HCEC 1CT (cell line): ENCODE results near the gene KBTBD4.
"Not testable (repeated sequence)": the region's sequence is repeated elsewhere in the genome, so short reads cannot be mapped to it uniquely, and the experiment has no call there.

Experiments used
- DNase-seq: peaks from one replicate; pipeline ENCODE4 v3.0.0-alpha.2; 2017

Gene KBTBD4

DNA sequence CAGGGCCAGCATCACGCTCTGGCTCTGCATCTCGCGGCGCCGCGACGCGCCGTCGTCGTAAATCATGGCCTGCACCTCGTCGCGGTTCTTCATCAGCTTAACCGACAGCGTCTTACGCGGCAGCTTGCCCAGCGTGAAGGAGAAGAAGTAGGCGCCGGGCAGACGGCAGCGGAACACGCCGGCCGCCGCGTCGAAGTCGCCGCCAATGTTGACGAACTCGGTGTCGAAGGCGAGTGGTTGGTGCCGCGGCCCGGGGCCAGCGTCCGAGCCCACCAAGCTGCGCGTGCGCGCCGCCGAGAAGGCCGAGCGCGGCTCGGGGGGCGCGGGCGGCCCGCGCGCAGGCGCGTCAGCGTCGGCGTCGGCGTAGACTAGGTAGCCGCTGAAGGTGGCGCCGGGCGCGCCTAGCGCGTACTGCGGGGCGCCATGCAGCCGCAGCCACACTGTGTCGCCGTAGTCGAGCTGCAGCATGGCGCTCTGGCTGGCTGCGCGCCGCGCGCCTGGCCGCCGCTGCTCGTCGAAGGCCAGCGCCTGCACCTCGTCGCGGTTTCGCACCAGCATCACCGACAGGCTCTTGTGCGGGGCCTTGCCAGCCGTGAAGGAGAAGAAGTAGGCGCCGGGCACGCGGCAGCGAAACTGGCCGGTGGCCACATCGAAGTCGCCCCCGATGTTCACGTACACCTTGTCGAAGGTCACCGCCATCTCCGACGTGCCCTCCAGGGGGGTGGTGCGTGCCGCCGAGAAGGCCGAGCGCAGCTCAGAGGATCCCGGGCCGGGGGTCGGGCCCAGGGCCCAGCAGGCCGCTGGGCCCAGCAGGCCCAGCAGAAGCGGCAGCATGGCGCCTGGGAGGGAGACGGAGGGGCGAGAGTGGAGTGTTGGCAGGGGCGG is 11.4 kb upstream of the KBTBD4 start:
- no peak for DNase-seq

DNA sequence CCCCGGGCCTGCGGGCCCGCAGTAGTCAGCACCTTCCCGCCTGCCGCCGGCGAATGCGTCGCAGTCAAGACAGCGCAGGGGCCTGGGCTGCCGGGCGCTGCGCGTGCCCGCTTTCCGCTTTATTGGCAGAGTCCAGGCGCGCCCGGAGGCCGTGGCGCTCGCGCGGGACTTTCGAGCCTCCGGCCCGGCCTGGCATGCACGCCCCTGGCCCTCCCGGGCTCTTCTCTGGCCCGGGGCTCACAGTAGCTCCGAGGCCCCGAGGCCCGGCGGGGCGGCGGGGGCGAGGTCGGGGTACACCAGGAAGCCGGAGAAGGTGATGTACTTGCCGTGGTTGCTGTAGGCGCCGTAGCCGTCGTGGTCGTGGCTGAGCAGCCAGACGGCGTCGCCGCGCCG is 10.8 kb upstream of the KBTBD4 start:
- no peak for DNase-seq

DNA sequence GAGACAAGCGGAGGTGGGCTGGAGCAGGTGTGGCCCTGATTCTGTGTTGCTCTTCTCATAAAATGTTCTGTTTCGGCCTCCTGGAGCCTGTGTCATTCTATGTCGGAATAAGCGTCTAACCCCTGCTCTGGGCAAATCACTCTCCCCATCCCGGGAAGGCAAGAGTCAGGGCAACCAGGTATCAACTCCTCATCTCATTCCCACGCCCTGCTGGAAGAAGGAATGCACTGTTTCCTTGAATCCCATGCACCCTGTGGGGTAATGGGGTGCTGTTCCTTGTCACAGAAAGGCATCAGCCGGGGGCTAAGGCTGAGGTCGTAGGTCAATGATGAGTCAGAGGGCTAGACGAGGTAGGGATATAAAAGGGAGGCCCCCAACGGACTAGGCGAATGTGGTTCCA is 10.3 kb upstream of the KBTBD4 start:
- DNase-seq = no peak

DNA sequence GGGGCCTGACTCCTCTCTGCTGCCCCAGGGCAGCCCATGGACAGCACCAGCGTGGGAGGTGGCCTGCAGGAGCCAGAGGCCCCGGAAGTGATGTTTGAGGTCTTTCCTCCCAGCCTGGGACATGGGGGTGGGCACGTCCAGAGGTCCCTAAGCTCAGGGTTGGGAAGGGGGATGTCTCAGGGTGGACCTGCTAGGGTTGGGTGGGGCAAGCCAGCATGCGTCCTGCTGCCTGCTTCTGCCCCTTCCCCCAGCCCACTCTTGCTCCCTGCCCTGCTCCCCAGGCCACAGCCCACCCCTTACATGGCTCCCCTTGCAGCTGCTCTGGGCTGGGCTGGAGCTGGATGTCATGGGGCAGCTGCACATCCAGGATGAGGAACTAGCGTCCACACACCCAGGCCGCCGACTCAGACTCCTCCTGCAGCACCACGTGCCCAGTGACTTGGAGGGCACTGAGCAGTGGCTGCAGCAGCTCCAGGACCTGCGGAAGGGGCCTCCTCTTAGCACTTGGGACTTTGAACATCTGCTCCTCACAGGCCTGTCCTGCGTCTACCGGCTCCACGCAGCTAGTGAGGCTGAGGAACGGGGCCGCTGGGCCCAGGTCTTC is 9.1 kb upstream of the KBTBD4 start:
- no peak for DNase-seq

DNA sequence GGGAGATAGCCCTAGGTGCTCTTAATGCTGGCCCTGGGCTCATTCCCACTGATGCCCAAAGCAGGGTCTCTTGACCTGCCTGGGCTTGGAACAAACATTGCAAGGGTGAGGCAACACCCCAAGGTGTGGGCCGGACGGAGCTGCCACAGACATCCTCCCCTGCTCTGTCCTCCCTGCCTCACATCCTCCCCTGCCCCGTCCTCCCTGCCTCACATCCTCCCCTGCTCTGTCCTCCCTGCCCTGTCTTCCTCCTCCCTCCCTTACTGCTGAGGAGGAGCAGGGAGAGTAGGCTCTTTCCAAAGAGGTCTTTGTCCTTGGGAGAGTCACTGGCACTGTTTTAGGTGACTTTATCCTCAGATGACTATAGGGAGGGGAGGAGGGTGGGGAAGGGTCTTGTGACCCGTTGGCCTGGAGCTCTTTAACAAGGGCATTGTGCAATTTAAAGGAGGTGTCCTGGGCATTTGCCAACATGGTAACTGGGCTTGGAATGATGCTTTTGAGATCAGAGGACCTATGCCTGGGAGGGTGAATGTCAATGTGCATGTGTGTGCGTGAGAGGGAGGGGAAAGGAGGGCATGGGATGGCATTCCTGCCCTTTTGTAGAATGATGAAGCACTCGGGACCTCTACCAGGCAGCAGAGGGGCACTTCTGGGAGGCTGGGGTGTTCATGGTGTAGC is 8.4 kb upstream of the KBTBD4 start:
- DNase-seq = no peak

DNA sequence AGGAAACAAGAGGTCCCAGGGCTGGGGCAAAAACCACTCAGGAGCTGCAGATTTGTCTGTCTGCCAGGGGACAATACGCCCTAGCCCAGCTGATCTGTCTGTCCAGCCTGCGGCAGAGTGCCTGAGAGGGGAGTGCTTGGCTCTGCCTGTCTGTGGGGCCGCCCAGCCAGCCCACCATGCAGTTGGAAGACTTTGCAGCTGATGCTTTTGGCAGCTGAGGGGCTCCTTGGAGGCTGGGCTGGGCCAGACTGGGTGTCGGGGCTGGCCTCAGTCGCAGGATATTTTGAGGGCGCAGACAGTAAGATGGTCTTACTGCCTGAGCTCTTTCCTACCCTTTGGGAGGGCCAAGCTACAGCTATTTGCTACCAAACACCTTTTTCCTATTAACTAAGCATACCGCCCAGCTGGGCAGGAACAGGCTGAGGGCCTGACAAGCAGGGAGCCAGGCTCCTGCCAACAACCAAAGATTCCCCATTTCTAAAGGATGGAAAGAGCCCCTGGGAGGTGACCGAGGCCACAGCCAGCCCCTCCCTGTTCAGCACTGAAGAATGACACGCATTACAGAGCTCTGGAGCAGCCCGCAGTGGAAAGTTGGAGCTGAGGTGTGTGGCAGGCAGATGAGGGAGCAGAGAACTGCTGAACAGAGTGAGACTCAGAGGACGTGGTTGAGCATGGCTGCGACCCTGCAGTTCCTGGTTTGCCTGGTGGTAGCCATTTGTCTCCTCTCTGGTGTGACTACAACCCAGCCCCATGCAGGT is 7.5 kb upstream of the KBTBD4 start, which contains the start of gene FAM180B:
TSS of gene FAM180B (plus strand) at position 581 of the 758 bp plus-strand sequence. CDS start at position 672, 91 bp downstream.
- DNase-seq = no peak

DNA sequence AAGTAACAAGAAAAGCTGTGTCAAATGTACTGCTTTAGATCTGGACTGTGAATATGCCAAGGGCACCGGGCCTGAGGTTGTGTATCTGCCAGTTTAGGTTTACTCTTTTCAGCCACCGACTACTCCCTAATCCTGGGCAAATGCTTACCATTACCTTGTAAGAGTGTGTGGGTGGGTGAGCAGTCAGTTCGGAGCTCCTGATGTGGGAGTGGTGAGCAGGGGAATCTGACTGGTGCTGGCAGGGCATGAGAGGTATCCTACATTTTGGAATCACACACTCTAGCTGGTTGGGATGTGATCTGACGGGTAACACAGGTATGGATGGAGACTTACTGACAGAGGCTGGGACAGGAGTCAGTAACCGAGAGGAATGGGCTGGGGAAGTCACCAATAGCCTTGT is 5.1 kb upstream of the KBTBD4 start:
- no peak for DNase-seq

DNA sequence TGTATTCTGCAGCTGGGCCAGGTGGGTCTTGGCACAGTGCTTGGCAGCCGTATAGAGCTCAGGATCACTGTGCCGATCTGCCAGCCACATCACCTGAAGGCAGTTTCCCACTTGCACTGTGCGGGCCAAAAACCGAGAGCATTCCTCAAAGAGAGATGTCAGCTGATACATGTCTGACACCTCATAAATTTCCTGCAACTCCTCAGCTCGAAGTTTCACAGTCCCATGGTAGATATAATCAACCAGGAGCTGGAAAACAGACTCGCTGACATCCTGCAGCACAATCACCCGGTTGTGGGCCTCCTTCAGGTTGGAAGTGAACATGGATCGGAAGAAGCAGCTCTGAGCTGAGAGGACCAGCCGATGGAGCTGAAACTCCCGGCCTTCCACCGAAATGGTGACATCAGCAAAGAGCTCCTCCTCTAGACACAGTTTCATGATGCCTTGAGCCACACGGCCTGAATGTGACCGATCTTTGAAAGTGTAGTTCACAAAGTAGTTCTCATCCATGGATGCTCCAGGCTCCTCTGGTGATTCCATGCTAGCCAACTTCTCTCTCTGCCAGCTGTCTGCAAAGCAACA is 1.2 kb downstream of the KBTBD4 start:
- DNase-seq = no peak

DNA sequence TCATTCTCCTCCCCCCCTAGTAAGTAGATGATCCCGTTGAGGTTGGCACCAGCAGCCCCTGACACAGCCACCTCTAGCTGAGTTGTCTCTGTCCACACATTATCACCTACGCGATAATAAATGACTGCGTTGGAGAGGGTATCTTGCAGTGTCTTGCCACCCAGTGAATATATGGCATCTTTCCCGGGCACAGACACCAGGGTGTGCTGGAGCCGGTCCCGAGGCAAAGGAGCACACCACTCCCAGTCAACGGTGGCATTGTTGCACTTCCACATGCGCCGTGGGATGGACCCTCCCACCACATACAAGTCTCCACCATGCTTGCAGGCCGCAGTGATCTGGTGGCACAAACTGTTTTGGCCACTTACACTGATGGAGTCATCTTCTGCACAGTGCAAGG is 5.4 kb downstream of the KBTBD4 start:
- no peak for DNase-seq

DNA sequence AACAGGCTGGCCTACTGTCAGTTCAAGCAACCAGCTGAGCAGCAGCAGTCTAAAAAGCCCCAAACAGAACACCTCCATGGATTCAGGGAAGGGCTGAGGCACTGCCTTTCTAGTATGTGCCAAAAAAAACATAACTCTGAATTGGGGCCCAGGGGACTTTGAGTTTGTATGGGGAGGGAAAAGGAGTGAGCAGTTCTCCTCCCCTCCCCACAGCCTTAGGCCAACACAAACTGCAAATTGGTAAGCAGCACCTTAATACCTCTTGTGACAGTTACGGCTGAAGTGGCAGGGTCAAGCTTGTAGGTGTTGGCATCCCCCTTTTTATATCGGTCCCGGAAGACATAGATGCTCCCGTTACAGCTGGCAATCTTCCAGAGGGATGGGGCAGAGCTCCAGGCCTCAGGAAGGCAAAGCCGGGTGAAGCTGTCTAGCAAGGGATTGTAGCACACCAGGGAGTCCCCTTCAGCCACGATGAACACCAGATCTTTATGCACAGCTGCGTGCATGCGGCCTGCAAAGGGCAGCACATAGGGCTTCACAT is 6.0 kb downstream of the KBTBD4 start:
- no peak for DNase-seq

DNA sequence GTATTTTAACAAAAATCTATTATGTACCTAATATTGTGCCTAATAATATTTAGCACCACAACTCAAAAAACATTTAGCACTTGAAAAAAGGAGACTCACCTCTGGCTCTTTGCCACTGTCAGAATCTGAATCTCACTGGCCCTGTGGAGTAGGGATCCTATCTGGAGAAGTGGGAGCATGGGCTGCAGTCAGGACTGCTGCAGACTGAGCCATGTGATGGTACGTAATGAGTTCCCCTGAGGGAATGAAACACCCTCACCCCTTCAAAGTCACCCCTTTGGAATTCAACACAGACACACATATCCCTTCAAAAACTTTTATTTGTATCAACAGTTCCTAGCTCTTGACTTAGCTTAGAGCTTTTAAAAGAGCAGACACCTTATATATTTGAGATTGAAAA is 6.9 kb downstream of the KBTBD4 start:
- DNase-seq = peak; percentile 48

DNA sequence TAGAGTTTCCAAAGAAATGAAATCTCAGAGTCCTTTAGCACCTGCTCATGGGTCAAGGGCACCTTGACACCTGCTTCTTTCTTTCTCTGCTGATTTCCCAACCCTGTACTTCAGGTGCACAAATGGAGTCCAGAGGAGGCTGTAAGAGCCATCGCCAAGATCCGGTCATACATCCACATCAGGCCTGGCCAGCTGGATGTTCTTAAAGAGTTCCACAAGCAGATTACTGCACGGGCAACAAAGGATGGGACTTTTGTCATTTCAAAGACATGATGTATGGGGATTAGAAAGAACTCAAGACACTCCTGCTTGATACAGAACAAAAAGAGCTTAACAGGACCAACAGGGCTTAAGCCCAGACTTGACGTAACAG is 7.4 kb downstream of the KBTBD4 start:
- no peak for DNase-seq

DNA sequence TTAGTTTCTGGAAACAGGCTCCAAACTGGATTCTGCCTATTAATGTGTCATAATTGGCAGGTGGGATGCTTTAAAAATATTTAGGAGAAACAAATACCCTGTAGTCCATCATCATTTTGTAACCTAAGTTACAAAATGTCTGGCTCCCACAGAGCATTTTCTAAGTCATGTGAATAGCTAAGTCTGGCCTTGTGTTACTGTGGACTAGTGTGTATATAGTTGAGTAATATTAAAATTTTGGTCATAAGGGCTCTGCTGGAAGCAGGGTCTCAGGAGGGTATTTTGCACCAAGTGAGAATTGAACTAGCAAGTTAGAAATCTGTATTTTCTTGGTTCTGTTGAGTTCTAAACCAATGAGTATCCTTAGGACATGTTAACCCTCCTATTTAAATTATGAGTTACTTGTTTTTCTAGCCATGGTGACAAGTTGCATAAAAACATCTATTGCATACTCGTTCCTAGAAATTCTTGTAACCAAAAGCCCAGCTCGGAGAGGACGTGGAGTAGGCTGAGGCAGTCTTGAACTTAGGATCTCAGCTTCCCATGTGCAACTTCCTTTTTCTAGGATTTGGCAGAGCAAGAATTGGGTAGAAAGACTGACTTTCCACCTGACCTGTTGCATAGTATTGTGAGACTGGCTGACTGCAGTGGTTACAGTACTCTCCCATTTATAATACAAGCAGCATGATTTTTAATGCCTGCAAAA is 8.0 kb downstream of the KBTBD4 start:
- no peak for DNase-seq

DNA sequence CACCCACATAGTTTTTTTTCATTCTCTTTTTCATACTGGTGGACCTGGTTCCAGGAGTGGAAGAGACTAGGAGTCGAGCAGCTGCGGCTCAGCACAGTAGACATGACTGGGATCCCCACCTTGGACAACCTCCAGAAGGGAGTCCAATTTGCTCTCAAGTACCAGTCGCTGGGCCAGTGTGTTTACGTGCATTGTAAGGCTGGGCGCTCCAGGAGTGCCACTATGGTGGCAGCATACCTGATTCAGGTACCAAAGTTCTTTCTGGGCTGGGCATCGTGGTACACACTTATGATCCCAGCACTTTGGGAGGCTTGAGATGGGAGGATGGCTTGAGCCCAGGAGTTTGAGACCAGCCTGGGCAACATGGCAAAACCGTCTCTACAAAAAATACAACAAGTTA is 9.1 kb downstream of the KBTBD4 start:
- DNase-seq = no peak

DNA sequence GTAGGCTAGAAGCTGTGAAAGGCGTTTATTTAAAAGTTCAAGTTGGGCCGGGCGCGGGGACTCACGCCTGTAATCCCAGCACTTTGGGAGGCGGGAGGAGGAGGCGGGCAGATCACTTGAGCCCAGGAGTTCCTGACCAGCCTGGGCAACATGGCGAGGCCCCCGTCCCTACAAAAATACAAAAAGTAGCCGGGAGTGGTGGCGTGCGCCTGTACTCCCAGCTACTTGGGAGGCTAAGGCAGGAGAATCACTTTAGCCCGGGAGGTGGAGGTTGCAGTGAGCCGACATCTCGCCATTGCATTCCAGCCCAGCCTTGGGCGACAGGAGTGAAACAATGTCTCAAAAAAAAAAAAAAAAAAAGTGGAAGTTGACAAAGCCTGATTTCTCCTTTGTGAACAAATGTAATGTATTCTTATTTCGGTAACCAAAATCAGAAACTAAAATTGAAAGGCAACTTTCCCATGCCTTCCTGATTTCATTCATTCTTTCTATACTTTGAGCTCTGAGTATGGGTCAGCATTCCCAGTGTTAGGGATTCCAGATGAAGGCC is 12.5 kb downstream of the KBTBD4 start:
- DNase-seq = no peak

DNA sequence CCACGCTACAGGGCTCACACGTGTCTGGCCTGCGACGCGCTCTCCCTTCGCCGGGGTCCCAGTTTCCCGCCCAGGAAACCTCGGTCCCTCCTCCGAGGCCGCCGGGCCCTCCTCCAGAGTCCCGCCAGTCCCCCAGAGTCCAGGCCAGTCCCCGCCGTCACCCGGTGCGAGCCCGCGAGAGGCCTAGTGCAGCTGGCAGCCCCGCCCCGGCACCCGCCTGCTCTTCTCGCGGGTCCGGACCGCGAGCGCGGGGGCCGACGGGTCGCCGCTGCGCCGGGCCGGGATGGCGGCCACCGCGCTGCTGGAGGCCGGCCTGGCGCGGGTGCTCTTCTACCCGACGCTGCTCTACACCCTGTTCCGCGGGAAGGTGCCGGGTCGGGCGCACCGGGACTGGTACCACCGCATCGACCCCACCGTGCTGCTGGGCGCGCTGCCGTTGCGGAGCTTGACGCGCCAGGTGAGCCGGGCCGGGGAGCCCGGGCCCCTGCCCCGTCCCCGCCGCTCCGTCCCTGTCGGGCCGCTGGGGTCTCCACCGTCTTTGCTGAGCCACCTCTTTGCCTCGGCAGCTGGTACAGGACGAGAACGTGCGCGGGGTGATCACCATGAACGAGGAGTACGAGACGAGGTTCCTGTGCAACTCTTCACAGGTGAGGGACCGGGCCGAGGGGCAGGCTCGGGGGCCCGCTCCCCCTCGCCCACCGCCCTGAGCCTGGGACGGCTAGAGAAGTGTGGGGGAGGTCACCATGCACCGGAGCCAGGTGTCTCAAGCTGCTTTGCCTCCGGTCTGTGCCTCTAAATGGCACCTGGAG is 13.2 kb downstream of the KBTBD4 start, which contains the start of gene PTPMT1:
TSS of gene PTPMT1 (plus strand) at position 260 of the 809 bp plus-strand sequence. CDS start at position 284, 24 bp downstream.
- peak; percentile 73 for DNase-seq

DNA sequence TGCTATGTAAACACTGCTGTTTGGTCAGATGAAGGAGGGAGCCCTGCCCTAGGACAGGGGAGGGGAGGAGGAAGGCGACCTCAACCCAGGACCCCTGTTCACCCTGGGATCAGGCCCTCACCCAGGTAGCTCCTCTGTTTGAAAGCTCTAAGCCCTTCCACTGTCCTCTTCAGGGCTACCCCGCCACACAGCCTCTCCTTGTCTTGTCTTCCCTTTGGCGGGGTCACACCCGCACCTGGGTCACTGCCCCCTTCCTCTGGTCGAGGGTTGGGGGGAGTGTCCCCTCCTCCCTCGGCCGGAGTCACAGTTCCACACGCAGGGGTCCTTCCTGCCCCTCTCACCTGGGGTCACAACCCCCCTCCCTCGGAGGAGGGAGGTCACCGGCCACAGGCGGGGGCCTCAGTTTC is 13.8 kb downstream of the KBTBD4 start:
- no peak for DNase-seq

DNA sequence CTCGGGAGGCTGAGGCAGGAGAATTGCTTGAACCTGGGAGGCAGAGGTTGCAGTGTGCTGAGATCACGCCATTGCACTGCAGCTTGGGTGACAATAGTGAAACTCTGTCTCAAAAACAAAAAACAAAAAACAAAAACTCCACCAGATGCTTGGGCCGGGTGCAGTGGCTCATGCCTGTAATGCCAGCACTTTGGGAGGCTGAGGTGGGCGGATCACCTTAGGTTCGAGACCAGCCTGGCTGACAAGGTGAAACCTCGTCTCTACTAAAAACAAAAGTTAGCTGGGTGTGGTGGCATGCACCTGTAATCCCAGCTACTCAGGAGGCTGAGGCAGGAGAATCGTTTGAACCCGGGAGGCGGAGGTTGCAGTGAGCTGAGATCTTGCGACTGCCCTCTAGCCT is 14.4 kb downstream of the KBTBD4 start:
- not testable (repeated sequence) for DNase-seq

DNA sequence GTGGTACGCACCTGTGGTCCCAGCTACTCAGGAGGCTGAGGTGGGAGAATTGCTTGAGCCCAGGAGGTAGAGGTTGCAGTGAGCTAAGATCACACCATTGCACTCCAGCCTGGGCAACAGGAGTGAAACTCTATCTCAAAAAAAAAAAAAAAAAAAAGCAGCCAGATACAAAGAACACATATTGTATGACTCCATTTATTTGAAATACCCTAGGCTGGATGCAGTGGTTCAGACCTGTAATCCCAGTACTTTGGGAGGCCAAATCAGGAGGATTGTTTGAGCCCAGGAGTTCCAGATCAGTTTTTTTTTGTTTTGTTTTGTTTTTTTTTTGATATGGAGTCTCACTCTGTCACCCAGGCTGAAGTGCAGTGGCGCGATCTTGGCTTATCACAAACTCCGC is 16.4 kb downstream of the KBTBD4 start:
- DNase-seq = not testable (repeated sequence)

DNA sequence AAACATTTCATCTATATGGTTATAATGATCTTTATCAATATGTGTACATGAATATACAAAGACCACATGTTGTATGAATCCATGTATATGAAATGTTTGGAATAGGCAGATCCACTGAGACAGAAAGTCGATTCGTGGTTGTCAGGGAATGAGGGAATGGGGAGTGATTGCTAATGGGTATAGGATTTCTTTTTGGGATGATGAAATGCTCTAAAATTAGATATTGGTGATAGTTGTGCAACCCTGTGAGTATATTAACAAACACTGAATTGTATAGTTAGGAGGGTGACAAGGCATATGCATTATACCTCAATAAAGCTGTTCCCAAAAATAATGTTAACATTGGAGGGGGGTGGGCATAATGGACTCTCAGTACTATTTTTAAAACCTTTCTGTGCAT is 18.3 kb downstream of the KBTBD4 start:
- peak; percentile 76 for DNase-seq
